GOT3 (cell line): Measurements from ENCODE around the gene VOPP1.
A peak's percentile ranks its signal among the peaks of the same experiment; 100 is the strongest.

Experiments used
- DNase-seq: peaks from one replicate; lab custom pipeline; 2025; ENCODE audit warnings: mixed read lengths; lab: John Stamatoyannopoulos, UW

The VOPP1 gene

GRCh38 chr7:55555160-55555559, 17.1 kb downstream of the VOPP1 start:
- no peak for DNase-seq

GRCh38 chr7:55554038-55554437, 18.3 kb downstream of the VOPP1 start:
- DNase-seq = no peak

GRCh38 chr7:55553024-55553345, 19.3 kb downstream of the VOPP1 start:
- no peak for DNase-seq

- no peak for DNase-seq
Measured at GRCh38 chr7:55552320-55553023, 19.8 kb downstream of the VOPP1 start.

GRCh38 chr7:55550841-55551537, 21.3 kb downstream of the VOPP1 start:
- no peak for DNase-seq

GRCh38 chr7:55550010-55550663, 22.2 kb downstream of the VOPP1 start:
- DNase-seq = no peak

- no peak for DNase-seq
Measured at GRCh38 chr7:55549457-55549856, 22.8 kb downstream of the VOPP1 start.

GRCh38 chr7:55548295-55548731, 24.0 kb downstream of the VOPP1 start:
- DNase-seq = no peak

GRCh38 chr7:55546814-55547213, 25.5 kb downstream of the VOPP1 start:
- DNase-seq = peak; percentile 59

- DNase-seq = no peak
Measured at GRCh38 chr7:55545496-55545895, 26.8 kb downstream of the VOPP1 start.

GRCh38 chr7:55540226-55540858, 32.0 kb downstream of the VOPP1 start:
- DNase-seq = no peak

GRCh38 chr7:55539380-55539779, 32.9 kb downstream of the VOPP1 start:
- no peak for DNase-seq

GRCh38 chr7:55538538-55538937, 33.8 kb downstream of the VOPP1 start:
- DNase-seq = no peak

GRCh38 chr7:55537458-55537990, 34.8 kb downstream of the VOPP1 start:
- no peak for DNase-seq

GRCh38 chr7:55536619-55537457, 35.5 kb downstream of the VOPP1 start:
- no peak for DNase-seq

- DNase-seq = no peak
Measured at GRCh38 chr7:55535617-55536016, 36.7 kb downstream of the VOPP1 start.

GRCh38 chr7:55534916-55535590, 37.2 kb downstream of the VOPP1 start:
- DNase-seq = no peak

- DNase-seq = peak; percentile 30
Measured at GRCh38 chr7:55534262-55534915, 37.9 kb downstream of the VOPP1 start.

GRCh38 chr7:55533729-55534080, 38.6 kb downstream of the VOPP1 start:
- no peak for DNase-seq

GRCh38 chr7:55533050-55533728, 39.1 kb downstream of the VOPP1 start:
- DNase-seq = no peak
